ENCODE measurements around the gene F12.
"Not testable (repeated sequence)": the region's sequence is repeated elsewhere in the genome, so short reads cannot be mapped to it uniquely, and the experiment has no call there.

F12 gene

DNA sequence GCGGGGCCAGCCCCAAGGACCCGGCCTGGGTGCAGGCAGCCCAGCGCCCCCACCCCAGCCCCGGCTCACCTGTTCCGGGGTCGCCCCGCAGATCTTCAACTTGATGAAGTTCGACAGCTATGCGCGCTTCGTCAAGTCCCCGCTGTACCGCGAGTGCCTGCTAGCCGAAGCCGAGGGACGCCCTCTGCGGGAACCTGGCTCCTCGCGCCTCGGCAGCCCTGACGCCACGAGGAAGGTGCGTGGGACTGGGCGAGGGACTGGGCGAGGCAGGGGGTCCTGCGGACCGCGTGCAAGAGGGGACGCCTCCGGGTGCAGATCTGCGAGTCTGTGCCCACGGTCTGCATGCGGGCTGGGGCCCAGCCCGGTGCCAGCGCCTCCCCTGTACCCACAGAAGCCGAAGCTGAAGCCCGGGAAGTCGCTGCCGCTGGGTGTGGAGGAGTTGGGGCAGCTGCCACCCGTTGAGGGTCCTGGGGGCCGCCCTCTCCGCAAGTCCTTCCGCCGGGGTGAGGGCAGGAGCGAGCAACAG, 42.0 kb downstream of the F12 start:
- Histone ChIP-seq H3K9ac (ENCODE audit: low read depth, low read length) (no peak overlapping the region), H3K4me3 (ENCODE audit: low read length) (peak overlapping the region; percentile 66), H3K4me1 (ENCODE audit: control insufficient read depth, insufficient read depth, low read length) (peaks cover 31% of the 10 kb centered on the region), H3K4me2 (ENCODE audit: low read length) (peak overlapping the region; percentile 87), H3K27me3 (ENCODE audit: control insufficient read depth, insufficient read depth, low read length) (peaks cover under 1% of the 10 kb centered on the region), H3K9me3 (replicated peaks; ENCODE audit: low read length) (no peaks in the 10 kb centered on the region), H3K36me3 (ENCODE audit: insufficient read depth, low read length) (no peaks in the 10 kb centered on the region)

DNA sequence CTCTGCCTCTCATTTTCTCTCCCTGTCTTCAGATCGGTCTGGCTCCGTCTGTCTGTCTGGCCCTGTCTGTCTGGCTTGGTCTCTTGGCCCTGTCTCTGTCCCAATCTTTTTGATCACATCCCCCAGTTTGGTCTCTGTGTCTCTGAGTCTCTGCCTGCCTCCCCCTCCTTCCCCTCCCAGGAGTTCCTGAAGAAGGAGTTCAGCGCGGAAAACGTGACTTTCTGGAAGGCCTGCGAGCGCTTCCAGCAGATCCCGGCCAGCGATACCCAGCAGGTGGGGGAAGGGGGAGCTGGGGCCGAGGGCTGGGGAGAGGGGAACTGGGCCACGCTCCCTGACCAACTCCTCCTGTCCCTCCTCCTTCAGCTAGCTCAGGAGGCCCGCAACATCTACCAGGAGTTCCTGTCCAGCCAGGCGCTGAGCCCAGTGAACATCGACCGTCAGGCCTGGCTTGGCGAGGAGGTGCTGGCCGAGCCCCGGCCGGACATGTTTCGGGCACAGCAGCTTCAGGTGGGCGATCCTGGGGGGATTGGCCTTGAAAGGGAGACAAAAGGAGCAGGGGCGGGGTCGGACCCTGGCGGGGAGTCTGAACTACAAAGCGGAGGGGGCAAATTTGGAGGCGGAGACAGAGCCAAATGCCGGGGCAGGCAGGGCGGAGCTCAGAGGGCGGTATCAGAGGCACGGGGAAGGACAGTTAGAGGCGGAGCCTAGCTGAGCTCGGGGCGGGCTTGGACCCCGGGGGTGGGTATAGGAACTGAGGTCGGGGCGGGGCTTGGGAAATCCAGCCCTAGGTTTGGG, 42.6 kb downstream of the F12 start:
- peaks cover 24% of the 10 kb centered on the region for H3K4me1 ChIP-seq (ENCODE audit: control insufficient read depth, insufficient read depth, low read length)
- H3K4me3 ChIP-seq (ENCODE audit: low read length), result peak overlapping the region; percentile 66
- H3K4me2 ChIP-seq (ENCODE audit: low read length), result peak overlapping the region; percentile 87
- no peaks in the 10 kb centered on the region for H3K9me3 ChIP-seq (replicated peaks; ENCODE audit: low read length)
- H3K27me3 ChIP-seq (ENCODE audit: control insufficient read depth, insufficient read depth, low read length), result peaks cover 7% of the 10 kb centered on the region
- H3K9ac ChIP-seq (ENCODE audit: low read depth, low read length), result peak overlapping the region; percentile 73
- H3K36me3 ChIP-seq (ENCODE audit: insufficient read depth, low read length), result no peaks in the 10 kb centered on the region

DNA sequence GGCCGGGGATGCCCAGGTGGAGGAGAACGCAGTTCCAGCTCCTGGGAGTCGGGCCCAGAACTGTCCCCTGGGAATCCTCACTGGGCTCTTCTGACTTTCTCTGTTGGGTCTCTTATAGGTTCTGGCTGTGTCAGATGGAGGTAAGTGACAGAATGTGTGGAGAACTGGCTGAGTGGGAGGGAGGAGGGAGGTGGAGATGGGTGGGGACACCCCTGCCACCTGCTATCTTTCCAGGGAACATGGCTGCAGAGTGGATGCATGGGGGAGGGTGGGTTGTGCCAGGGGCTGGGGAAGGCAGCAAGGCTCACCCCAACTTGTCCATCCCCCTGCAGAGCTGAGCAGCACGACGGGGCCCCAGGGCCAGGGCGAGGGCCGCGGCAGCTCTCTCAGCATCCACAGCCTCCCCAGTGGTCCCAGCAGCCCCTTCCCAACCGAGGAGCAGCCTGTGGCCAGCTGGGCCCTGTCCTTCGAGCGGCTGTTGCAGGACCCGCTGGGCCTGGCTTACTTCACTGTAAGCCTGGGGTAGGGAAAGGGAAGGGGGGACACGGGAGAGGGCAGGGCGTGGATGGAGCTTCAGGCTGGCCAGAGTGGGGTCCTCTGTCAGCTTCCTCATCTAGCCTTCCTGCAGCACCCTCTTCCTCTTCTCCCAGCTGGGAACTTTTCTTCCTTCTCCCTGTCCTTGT, 43.4 kb downstream of the F12 start:
- Histone ChIP-seq H3K4me1 (ENCODE audit: control insufficient read depth, insufficient read depth, low read length) (peaks cover 17% of the 10 kb centered on the region), H3K36me3 (ENCODE audit: insufficient read depth, low read length) (no peaks in the 10 kb centered on the region), H3K4me3 (ENCODE audit: low read length) (no peak overlapping the region), H3K9ac (ENCODE audit: low read depth, low read length) (peak overlapping the region; percentile 73), H3K9me3 (replicated peaks; ENCODE audit: low read length) (no peaks in the 10 kb centered on the region), H3K4me2 (ENCODE audit: low read length) (peak overlapping the region; percentile 87), H3K27me3 (ENCODE audit: control insufficient read depth, insufficient read depth, low read length) (peaks cover 13% of the 10 kb centered on the region)

DNA sequence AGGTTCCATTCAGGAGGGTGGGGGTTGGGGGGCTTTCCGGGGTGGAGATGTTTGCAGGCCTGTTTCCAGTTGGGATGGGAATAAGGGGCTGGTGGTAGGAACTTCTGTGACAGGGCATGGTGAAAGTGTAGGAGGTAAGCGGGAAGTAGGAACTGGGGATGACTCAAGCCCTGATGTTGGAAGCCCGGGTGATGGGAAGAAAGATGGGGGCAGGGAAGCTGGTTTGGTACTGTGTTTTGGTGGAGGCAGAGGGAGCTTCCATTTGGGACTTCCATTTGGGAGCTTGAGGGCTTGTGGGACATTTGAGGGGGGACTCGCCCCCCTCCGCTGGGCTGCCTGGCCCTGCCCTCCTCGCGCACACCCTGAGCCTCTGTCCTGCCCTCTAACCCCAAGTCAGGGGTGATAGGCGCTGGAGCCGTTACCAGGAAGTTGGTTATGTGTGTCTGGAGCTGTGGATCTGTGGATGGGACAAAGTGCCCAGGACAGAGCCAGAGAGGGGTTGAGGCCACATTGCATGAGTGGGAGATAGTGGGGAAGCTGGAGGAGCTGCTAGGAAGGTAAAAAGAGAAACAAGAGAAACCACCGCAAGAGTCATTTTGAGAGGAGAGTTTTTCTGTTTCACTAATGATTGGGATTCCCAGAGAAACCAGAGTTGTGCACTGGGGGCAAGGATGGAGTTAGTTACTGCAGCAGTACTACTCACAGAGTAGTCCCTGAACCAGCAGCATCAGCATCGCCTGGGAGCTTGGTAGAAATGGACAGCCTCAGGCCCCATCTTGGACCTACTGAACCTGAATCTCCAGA, 45.0 kb downstream of the F12 start:
- no peaks in the 10 kb centered on the region for H3K36me3 ChIP-seq (ENCODE audit: insufficient read depth, low read length)
- H3K9ac ChIP-seq (ENCODE audit: low read depth, low read length), result no peak overlapping the region
- no peaks in the 10 kb centered on the region for H3K9me3 ChIP-seq (replicated peaks; ENCODE audit: low read length)
- no peak overlapping the region for H3K4me2 ChIP-seq (ENCODE audit: low read length)
- H3K4me1 ChIP-seq (ENCODE audit: control insufficient read depth, insufficient read depth, low read length), result peaks cover 17% of the 10 kb centered on the region
- no peak overlapping the region for H3K4me3 ChIP-seq (ENCODE audit: low read length)
- peaks cover 22% of the 10 kb centered on the region for H3K27me3 ChIP-seq (ENCODE audit: control insufficient read depth, insufficient read depth, low read length)

DNA sequence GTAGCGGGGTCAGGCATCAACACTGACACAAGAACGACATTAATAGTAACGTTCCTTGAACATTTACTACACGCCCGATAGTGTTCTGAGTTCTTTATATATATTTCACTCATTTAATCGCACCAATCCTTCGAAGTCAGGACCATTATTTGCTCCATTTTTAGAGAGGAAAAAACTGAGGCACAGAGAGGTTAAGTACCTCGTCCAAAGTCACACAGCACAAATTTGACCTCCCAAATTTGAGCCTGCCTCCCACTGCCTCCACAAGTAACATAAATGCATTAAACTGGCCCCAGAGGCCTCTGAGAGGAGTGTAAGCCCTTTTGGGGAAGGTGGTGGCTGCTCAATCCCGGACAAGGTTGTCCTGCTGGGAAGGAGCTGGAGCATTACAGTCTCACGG, 45.8 kb downstream of the F12 start:
- no peak overlapping the region for H3K9ac ChIP-seq (ENCODE audit: low read depth, low read length)
- no peaks in the 10 kb centered on the region for H3K9me3 ChIP-seq (replicated peaks; ENCODE audit: low read length)
- peaks cover 29% of the 10 kb centered on the region for H3K27me3 ChIP-seq (ENCODE audit: control insufficient read depth, insufficient read depth, low read length)
- peak overlapping the region; percentile 41 for H3K4me3 ChIP-seq (ENCODE audit: low read length)
- peak overlapping the region; percentile 79 for H3K4me2 ChIP-seq (ENCODE audit: low read length)
- H3K4me1 ChIP-seq (ENCODE audit: control insufficient read depth, insufficient read depth, low read length), result peaks cover 17% of the 10 kb centered on the region
- H3K36me3 ChIP-seq (ENCODE audit: insufficient read depth, low read length), result no peaks in the 10 kb centered on the region

DNA sequence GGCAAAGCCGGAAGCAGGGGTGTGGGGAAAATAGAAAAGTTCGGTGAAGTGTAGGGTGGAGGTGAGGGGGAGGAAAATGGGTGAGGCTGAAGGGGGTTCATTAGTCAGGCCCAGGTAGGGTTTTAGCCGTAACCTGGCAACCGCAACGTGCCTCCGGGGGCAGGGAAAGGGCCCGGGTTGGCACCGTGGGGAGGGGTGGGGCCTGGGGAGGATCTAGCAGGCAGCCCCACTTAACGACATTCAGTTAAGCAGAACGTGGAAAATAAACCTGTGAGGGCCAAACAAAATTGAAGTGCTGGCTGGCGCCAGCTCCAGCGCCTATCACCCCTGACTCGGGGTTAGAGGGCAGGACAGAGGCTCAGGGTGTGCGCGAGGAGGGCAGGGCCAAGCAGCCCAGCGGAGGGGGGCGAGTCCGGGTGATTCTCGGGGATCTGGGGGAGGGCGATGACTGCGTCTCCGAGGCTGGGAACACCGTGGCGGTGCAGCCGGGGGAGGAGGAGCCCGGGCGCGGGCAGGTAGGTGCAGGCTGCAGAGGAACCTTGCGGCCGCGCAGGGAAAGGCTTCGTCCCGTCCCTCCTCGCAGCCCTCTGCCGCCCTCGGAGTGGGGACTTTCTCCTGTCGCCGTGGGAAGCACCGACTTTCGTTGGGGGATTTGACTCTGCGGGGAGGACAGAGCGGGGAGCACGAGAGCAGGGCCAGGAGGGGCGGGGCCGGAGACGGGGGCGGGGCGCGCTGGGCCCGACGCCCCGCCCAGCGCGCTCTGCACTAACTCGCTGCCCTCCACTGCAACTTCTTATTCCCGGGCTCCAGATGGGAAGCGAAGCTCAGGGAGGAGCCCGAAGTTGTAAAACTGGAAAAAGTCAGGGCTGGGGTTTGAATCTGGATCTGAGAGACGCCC, 46.5 kb downstream of the F12 start:
- H3K4me2 ChIP-seq (ENCODE audit: low read length), result peak overlapping the region; percentile 79
- H3K9me3 ChIP-seq (replicated peaks; ENCODE audit: low read length), result no peaks in the 10 kb centered on the region
- H3K4me1 ChIP-seq (ENCODE audit: control insufficient read depth, insufficient read depth, low read length), result peaks cover 21% of the 10 kb centered on the region
- H3K4me3 ChIP-seq (ENCODE audit: low read length), result peak overlapping the region; percentile 41
- peaks cover 36% of the 10 kb centered on the region for H3K27me3 ChIP-seq (ENCODE audit: control insufficient read depth, insufficient read depth, low read length)
- H3K9ac ChIP-seq (ENCODE audit: low read depth, low read length), result no peak overlapping the region
- H3K36me3 ChIP-seq (ENCODE audit: insufficient read depth, low read length), result no peaks in the 10 kb centered on the region

DNA sequence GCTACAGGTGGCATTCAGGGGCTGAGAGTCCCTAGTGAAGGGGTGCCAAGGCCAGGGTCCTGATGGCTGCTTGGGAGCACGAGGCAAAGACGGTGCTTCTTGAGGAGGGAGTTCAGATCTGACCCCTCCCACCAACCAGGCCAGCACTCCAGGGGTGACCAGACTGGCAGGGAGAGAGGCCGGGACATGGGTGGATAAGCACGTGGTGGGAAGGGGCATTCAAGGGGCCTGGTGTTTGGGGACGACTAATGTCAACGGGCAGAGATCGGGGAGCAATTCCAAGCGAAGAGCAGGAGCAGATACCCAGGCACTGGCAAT, 47.1 kb downstream of the F12 start:
- Histone ChIP-seq H3K9me3 (replicated peaks; ENCODE audit: low read length) (no peaks in the 10 kb centered on the region), H3K4me2 (ENCODE audit: low read length) (no peak overlapping the region), H3K4me1 (ENCODE audit: control insufficient read depth, insufficient read depth, low read length) (peaks cover 17% of the 10 kb centered on the region), H3K36me3 (ENCODE audit: insufficient read depth, low read length) (no peaks in the 10 kb centered on the region), H3K27me3 (ENCODE audit: control insufficient read depth, insufficient read depth, low read length) (peaks cover 42% of the 10 kb centered on the region), H3K9ac (ENCODE audit: low read depth, low read length) (no peak overlapping the region), H3K4me3 (ENCODE audit: low read length) (no peak overlapping the region)

DNA sequence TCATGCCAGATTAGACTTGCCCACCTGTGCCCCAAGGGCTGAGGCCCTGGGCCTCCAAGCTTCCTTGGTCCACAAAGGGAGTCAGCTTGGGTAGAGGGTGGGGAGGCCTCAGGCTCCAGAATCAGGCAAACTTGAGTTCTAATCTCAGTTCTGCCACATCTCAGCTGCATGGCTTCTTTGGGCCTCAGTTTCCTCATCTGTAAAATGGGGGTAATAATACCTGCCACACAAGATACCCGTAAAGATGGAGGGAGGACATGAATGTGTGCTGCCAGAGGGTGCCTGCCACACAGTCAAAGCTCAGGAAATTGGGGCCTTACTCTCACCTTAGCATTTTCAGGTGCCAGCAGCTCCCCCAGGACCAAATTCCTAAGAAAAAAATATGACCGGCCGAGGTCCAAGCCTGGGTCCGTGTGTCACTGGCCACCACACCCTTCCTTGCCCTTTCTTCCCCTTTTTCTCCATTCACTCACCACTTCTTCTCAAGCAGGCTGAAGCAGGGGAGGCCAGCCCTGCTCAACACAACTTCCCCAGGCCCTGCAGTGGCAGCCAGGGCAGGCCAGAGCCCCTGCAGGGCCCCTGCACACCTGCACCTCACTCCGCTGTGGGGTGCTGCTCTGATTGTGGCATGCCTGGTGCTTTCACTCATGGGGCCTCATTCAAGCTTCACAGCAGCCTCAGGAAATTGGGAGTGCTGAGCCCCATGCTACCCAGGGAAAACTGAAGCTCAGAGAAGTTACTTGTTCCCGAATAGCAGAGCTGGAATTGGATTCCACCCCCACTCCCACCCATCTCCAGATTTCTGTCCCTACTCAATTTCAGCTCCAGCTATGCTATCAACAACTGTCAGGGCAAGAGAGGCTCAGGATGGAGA, 47.7 kb downstream of the F12 start:
- Histone ChIP-seq H3K9ac (ENCODE audit: low read depth, low read length) (no peak overlapping the region), H3K4me1 (ENCODE audit: control insufficient read depth, insufficient read depth, low read length) (peaks cover 12% of the 10 kb centered on the region), H3K4me2 (ENCODE audit: low read length) (no peak overlapping the region), H3K36me3 (ENCODE audit: insufficient read depth, low read length) (no peaks in the 10 kb centered on the region), H3K4me3 (ENCODE audit: low read length) (no peak overlapping the region), H3K9me3 (replicated peaks; ENCODE audit: low read length) (no peaks in the 10 kb centered on the region), H3K27me3 (ENCODE audit: control insufficient read depth, insufficient read depth, low read length) (peaks cover 48% of the 10 kb centered on the region)

DNA sequence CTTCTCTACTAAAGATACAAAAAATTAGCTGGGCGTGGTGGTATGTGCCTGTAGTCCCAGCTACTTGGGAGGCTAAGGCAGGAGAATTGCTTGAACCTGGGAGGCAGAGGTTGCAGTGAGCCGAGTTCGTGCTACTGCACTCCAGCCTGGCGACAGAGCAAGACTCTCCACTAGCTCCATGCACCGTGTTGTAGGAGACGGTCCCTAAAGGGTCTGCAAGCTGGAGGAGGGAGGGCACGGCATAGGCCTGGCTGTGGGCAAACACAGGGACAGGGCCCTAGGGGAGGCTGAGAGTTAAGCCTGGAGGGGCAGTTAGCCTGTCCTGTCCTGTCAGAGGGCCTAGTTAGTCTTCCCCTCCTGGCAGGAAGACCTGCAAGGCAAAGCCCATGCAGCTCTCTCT, 48.6 kb downstream of the F12 start:
- not testable (repeated sequence) for H3K4me2 ChIP-seq (ENCODE audit: low read length); H3K9ac ChIP-seq (ENCODE audit: low read depth, low read length); H3K4me3 ChIP-seq (ENCODE audit: low read length); H3K9me3 ChIP-seq (replicated peaks; ENCODE audit: low read length); H3K36me3 ChIP-seq (ENCODE audit: insufficient read depth, low read length)
- H3K27me3 ChIP-seq (ENCODE audit: control insufficient read depth, insufficient read depth, low read length), result peaks cover 48% of the 10 kb centered on the region
- H3K4me1 ChIP-seq (ENCODE audit: control insufficient read depth, insufficient read depth, low read length), result peaks cover 12% of the 10 kb centered on the region

DNA sequence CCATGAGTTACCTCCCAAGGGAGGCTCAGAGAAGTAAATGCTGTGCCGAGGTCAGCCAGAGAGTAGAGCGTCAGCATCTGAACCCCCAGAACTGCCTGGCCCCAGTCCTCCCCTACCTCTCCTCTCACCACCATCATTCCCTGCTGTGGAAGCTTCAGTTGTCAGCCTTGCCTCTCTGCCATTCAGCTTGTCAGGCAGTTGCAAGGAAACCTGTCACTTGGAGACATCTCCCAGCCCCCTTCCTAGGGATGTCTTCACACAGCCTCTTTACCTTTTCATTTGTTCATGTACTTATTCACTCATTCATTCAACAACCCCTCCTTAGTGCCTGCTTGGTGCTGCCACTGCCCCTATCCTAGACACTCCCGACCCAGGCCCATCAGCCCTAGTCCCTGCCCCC, 49.5 kb downstream of the F12 start:
- Histone ChIP-seq H3K9ac (ENCODE audit: low read depth, low read length) (no peak overlapping the region), H3K9me3 (replicated peaks; ENCODE audit: low read length) (no peaks in the 10 kb centered on the region), H3K4me3 (ENCODE audit: low read length) (no peak overlapping the region), H3K27me3 (ENCODE audit: control insufficient read depth, insufficient read depth, low read length) (peaks cover 48% of the 10 kb centered on the region), H3K4me1 (ENCODE audit: control insufficient read depth, insufficient read depth, low read length) (peaks cover 12% of the 10 kb centered on the region), H3K36me3 (ENCODE audit: insufficient read depth, low read length) (no peaks in the 10 kb centered on the region), H3K4me2 (ENCODE audit: low read length) (no peak overlapping the region)
